Activated T-cell treated with anti-CD3 and anti-CD28 coated beads for 48 hours (primary cell): ENCODE data around the gene SASH3.

Source experiments
- DNase-seq: peaks from one replicate; pipeline ENCODE4 v3.0.0-alpha.2; 2020; ENCODE audit warnings: low read depth

Gene SASH3

DNA sequence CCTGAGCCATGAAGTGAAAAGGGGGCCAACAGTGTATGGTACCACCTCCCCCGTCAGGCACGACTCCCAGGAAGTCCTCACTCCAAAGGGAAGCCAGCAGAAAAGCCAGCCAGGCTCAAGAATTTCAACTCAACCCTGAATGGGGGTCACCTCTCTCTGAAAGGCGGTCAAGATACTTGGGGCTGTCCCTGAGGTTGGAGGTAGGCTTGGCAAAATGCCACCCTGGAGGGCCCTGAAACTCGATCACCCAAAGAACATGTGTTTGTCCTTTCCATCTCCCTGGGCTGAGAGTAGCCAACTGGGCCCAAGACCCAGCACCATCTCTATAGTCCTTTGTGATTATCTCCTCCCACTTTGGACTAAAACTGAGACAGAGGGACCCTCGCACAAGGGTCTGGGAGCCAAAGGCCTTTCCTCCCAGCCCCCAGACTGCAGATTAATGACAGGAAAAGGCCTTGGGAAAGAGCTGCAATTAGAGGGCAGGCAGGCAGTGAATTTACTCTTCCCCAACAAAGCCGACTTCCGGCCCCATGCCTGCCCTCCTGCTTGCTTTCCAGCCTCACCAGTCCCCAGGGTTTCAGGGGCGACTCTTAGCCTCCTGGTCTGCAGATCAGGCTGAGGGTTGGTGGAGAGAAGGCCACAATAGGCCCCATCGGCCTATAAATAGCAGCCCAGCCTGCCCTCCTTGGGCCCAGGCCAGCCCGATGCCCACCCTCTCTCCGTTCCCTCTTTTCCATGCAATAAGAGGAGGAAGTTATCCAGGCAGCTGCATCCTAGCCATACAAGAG is 5.6 kb downstream of the SASH3 start:
- DNase-seq, result no peak

DNA sequence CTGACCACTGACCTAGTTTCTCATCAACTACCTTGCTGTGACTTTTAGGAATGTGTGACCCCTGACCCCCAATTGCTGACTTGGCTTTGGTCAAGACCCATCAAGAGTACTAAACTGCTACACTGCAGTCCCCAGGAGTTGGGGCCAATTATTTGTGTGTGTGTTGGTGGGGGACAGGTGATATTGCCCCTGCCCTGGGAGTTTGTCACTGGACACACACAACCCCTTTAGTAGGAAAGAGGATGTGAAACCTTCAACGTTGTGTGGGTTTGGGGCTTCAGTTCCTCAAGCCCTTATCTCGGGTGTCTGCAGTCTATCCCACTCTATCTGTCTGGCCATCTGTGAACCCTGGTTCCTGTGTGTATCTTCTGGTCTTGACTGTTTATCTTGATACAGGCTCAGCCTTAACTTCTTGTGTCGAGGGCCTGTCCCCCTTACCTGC is 6.5 kb downstream of the SASH3 start:
- no peak for DNase-seq

DNA sequence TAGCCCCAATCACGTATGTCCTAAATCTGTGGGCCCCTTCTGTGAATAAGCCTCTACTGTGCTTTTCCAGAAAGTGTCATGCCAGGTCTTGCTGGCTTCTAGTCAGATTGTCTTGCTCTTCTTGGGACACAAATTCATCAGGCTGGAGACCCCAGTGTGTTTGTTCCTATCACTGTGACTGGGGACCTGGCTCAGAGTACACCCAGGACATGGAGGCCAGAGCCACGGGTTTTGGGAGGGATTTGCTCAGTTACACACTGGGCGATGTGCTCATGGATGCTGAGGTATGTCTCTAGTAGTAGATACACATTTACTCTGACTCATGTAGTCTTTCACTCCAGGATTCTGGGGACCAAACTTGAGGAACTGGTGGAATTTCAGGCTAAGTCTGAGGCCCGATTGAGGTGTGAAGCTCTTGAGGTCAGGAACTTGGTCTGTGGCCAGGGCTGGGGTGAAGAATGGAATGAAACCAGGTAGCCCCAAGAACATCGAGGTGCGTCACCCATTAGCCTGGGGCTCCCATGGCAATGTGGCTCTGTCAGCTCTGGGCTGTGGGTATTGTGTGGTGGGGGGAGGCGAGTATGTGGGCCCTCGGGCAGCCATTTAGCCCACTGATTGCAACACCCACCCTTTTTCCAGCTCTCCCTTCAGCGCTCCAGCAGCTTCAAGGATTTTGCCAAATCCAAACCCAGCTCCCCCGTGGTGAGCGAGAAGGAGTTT is 7.7 kb downstream of the SASH3 start:
- no peak for DNase-seq

DNA sequence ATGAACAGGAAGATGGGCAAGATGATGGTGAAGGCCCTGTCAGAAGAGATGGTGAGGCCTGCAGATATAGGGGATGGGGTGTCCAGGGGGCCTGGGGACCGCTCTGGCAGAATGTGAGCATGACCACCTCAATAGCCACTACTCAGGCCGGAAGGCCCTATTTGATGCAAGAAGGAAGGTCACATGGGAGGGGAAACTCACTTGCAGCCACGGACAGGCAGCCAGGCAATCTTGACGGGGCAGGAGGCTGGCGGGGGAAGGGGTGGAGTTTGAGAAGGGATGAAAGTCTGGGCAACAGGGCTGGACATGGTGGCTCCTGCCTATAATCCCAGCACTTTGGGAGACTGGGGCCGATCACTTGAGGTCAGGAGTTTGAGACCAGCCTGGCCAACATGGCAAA is 8.8 kb downstream of the SASH3 start:
- no peak for DNase-seq

DNA sequence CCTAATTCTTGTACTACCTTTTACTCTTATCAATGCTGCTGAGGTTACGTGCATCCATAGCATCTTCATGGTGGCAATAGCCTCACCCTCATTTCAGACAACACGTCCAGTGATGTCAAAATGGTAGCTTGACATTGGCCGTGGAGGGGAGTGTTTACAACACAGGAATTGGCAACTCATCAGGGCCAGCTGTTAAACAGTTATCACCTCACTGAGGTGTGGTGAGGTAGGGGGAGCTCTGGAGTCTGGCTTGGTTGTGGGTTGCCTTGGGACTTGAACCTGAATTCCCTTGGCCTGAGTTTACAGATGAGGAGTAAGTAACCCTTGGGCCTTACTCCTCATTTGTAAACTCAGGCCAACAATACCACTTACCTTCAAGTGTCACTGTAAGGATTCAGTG is 10.4 kb downstream of the SASH3 start:
- DNase-seq, result no peak

- no peak for DNase-seq
Measured at GRCh38 chrX:129790808-129791207, 11.1 kb downstream of the SASH3 start.

GRCh38 chrX:129791336-129791735 is 11.6 kb downstream of the SASH3 start:
- DNase-seq, result no peak

- DNase-seq, result no peak
Measured at GRCh38 chrX:129791961-129792570, 12.3 kb downstream of the SASH3 start.

DNA sequence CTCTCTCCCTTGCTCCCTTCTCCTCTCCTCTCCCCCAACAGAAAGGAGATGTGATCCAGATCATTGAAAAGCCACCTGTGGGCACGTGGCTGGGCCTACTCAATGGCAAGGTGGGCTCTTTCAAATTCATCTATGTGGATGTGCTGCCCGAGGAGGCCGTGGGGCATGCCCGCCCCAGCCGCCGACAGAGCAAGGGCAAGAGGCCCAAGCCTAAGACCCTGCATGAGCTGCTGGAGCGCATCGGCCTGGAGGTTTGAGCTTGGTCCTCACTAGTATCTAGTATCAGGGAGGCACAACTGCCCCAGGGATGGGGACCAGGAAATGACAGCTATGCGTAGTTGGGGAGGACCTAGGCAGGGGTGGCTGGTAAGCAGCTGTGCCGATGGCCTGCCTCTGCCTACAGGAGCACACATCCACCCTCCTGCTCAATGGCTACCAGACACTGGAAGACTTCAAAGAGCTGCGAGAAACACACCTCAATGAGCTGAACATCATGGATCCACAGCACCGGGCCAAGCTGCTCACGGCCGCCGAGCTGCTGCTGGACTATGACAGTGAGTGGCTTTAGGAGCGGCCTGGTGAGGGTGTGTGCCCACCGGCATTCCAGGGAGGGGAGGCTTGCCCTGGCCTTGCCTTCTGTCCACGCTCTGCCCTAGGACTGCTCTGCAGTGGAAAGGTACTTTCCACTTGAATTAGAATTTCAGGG is 13.0 kb downstream of the SASH3 start:
- DNase-seq, result no peak

GRCh38 chrX:129793604-129794191 is 13.9 kb downstream of the SASH3 start:
- no peak for DNase-seq

- DNase-seq, result no peak
Measured at GRCh38 chrX:129795584-129795983, 15.8 kb downstream of the SASH3 start.

DNA sequence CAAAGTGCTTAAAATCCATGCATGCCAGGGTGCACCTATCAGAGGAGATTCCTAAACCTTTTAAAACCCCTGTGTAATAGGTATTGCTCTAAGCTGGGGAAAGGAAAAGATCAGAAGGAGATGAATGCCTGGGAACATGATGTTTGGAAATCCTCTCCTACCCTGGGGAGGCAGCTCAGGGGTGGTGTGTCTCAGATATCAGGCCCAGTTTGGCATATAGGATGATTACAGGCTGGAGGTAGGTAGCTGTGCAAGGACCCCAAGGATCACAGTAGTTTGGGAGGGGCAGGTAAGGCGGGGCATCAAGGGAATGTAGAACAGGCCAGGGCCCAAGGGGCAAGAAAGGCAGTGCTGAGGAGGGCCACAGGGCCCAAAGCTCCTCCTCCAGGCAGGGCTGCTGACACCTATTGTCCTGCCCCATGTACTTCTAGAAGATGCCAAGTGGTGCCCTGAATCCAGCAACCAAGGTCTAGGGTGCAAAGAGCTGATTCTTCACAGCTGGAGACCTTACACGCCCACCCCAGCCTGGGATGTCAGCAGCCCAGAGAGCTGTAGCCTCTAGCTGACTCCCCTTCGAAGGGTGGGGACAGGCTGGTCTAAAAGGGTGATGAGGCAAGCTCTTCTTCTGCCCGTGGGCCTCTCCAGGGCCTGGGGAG is 17.6 kb downstream of the SASH3 start:
- no peak for DNase-seq

- DNase-seq, result no peak
Measured at GRCh38 chrX:129798456-129798855, 18.7 kb downstream of the SASH3 start.

DNA sequence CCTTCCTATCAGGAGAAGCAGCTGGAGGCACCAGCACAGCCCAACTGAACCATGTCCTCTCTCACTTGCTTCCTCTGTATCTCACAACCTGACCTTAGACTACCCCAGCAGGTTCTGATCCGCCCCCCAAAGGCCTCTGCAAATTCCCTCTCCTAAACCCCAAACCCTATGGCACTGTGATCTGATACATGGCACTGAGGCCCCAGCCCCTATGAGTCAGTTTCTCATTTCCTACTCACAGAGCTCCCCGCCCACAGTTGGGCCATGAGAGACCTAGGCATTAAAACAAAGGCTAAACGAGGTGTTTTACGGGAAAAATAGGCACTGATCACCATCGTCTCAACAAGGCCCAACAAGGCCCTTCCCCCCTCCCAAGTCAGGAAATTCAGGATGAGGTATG is 19.1 kb downstream of the SASH3 start:
- DNase-seq, result no peak

GRCh38 chrX:129800186-129800585 is 20.4 kb downstream of the SASH3 start:
- DNase-seq, result no peak

DNA sequence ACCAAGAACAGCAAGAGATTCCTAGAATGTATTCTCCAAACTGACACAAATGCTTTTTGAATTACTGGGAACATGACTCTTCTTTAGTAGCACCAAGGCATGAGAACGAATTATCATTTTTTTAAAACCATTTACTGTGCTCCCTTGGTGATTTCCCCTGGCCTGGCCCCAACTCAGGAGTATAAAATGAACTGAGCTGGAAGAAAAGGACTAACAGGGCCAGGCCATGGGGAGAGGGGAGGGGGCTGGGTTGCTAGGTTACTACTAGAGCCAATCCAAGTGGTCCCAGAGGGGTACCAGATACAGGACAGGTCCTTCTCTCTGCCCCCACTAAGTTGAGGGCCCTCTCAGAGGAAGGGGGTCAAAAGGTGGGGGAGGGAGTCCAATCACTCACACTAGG is 23.1 kb downstream of the SASH3 start:
- DNase-seq, result no peak

DNA sequence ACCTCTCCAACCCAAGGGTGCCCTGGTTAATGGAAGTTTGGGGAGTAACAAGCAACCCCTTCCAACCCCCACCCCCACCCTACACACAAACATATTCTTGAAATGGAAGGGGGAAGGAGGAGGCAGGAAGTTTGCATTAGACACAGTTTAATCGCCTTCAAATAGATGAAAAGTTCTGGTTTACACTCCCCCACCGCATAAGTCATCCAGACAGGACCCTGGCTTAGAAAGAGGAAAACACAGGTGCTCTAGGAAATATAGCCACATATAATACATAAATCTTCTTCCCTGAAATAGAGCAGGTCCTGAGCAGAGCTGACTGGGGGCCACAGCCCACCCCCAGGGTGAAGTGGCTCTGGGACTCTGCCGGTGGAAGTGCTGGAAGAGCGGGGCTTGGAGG is 25.1 kb downstream of the SASH3 start:
- DNase-seq, result no peak

- DNase-seq, result no peak
Measured at GRCh38 chrX:129808158-129808828, 28.5 kb downstream of the SASH3 start.

DNA sequence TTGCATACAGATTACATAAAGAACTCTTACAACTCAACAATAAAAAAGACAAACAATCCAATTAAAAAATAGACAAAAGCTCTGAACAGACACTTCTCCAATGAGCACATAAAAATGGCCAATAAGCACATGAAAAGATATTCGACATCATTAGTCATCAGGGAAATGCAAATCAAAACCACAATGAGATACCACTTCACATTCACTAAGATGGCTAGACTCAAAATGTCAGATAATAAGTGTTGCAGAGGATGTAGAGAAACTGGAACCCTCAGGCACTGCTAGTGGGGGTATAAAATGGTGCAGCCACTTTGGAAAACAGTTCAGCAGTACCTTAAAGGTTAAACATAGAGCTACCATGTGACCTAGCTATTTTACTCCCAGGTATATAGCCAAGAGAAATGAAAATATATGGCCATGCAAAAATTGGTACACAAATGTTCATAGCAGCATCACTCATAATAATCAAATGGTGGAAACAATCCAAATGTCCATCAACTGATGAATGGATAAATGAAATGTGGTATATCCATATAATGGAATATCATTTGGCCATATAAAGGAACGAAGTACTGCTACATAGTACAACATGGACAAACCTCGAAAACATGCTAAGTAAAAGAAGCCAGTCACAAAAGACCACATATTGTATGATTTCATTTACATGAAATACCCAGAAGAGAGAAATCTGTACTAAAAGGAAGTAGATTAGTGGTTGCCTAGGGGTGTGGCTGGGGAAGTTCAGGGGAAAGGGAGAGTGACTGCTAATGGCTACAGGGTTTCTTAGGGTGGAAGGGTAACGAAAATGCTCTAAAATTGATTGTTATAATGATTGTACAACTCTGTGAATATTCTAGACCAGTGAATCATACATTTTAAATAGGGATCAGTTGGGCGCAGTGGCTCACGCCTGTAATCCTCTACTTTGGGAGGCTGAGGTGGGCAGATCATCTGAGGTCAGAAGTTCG is 29.4 kb downstream of the SASH3 start:
- no peak for DNase-seq
